Breast epithelium (tissue), 3 donors: ENCODE data around the gene MON2.

Source experiments
- POLR2A ChIP-seq: fragments of 450-650 bp; IDR thresholded peaks from one replicate; pipeline ENCODE4 v1.6.1; 2016; ENCODE audit warnings: antibody characterized with exemption, mild to moderate bottlenecking, moderate library complexity
- POLR2AphosphoS5 ChIP-seq, 3 donors: sonication (generic); formaldehyde crosslinking; IDR thresholded peaks; one replicate each; pipeline ENCODE4 v1.6.1; 2017; ENCODE audit warnings: antibody characterized with exemption in 3 of 3
- TF ChIP-seq, protein P1 (sequence below), 3 donors: fragments of 450-650 bp; IDR thresholded peaks; one replicate each; pipeline ENCODE4 v1.5.1; 2016 to 2017; ENCODE audit warnings: antibody characterized with exemption in 3 of 3, mild to moderate bottlenecking in 3 of 3, moderate library complexity in 3 of 3

- no peak for TF ChIP-seq POLR2A
- TF ChIP-seq, protein P1, sequence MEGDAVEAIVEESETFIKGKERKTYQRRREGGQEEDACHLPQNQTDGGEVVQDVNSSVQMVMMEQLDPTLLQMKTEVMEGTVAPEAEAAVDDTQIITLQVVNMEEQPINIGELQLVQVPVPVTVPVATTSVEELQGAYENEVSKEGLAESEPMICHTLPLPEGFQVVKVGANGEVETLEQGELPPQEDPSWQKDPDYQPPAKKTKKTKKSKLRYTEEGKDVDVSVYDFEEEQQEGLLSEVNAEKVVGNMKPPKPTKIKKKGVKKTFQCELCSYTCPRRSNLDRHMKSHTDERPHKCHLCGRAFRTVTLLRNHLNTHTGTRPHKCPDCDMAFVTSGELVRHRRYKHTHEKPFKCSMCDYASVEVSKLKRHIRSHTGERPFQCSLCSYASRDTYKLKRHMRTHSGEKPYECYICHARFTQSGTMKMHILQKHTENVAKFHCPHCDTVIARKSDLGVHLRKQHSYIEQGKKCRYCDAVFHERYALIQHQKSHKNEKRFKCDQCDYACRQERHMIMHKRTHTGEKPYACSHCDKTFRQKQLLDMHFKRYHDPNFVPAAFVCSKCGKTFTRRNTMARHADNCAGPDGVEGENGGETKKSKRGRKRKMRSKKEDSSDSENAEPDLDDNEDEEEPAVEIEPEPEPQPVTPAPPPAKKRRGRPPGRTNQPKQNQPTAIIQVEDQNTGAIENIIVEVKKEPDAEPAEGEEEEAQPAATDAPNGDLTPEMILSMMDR (IDR thresholded peaks at IDR 0.05) = no peak
- TF ChIP-seq POLR2AphosphoS5 (IDR thresholded peaks at IDR 0.05) = no peak
Measured at GRCh38 chr12:62621101-62621638, 154.5 kb downstream of the MON2 start.
